Measurements from ENCODE around the gene EIF4E1B. TPM values are rescaled to one million over a fixed set of nuclear protein-coding genes. Genes with fewer than 3 reads are reported as not detected.
A peak's percentile ranks its signal among the peaks of the same experiment; 100 is the strongest.
"Not testable (repeated sequence)": the region's sequence is repeated elsewhere in the genome, so short reads cannot be mapped to it uniquely, and the experiment has no call there.

Gene EIF4E1B
- total RNA-seq, 1 donor from 2014 or later, result not detected

- Mint-ChIP-seq H3K27me3 (peaks cover 7% of the 10 kb centered on the region), H3K9me3 (no peaks in the 10 kb centered on the region), H3K36me3 (no peaks in the 10 kb centered on the region), H3K27ac (no peak overlapping the region), H3K4me3 (no peak overlapping the region), H3K4me1 (ENCODE audit: unreplicated experiment) (no peaks in the 10 kb centered on the region)
- no peak for DNase-seq (ENCODE audit: extremely low spot score, unreplicated experiment)
- no peak for TF ChIP-seq CTCF (conservative IDR thresholded peaks at IDR 0.05)
Observed at GRCh38 chr5:176595386-176595943, 35.0 kb upstream of the EIF4E1B start.

GRCh38 chr5:176596069-176596644 lies 34.3 kb upstream of the EIF4E1B start:
- Mint-ChIP-seq H3K9me3 (no peaks in the 10 kb centered on the region), H3K4me3 (peak overlapping the region; percentile 39), H3K27ac (no peak overlapping the region), H3K36me3 (no peaks in the 10 kb centered on the region), H3K4me1 (ENCODE audit: unreplicated experiment) (no peaks in the 10 kb centered on the region), H3K27me3 (peaks cover 7% of the 10 kb centered on the region)
- no peak for DNase-seq (ENCODE audit: extremely low spot score, unreplicated experiment)
- TF ChIP-seq CTCF (conservative IDR thresholded peaks at IDR 0.05), result no peak

GRCh38 chr5:176596689-176597416 lies 33.6 kb upstream of the EIF4E1B start:
- no peaks in the 10 kb centered on the region for H3K4me1 Mint-ChIP-seq (ENCODE audit: unreplicated experiment)
- peak overlapping the region; percentile 39 for H3K4me3 Mint-ChIP-seq
- H3K36me3 Mint-ChIP-seq, result no peaks in the 10 kb centered on the region
- no peak for TF ChIP-seq CTCF (conservative IDR thresholded peaks at IDR 0.05)
- H3K27ac Mint-ChIP-seq, result no peak overlapping the region
- no peak for DNase-seq (ENCODE audit: extremely low spot score, unreplicated experiment)
- peaks cover 7% of the 10 kb centered on the region for H3K27me3 Mint-ChIP-seq
- H3K9me3 Mint-ChIP-seq, result no peaks in the 10 kb centered on the region

- H3K27ac Mint-ChIP-seq, result no peak overlapping the region
- H3K4me1 Mint-ChIP-seq (ENCODE audit: unreplicated experiment), result no peaks in the 10 kb centered on the region
- H3K36me3 Mint-ChIP-seq, result no peaks in the 10 kb centered on the region
- no peaks in the 10 kb centered on the region for H3K9me3 Mint-ChIP-seq
- peaks cover 7% of the 10 kb centered on the region for H3K27me3 Mint-ChIP-seq
- no peak for TF ChIP-seq CTCF (conservative IDR thresholded peaks at IDR 0.05)
- no peak overlapping the region for H3K4me3 Mint-ChIP-seq
- no peak for DNase-seq (ENCODE audit: extremely low spot score, unreplicated experiment)
Observed at GRCh38 chr5:176597417-176598389, 32.8 kb upstream of the EIF4E1B start.

- H3K27ac Mint-ChIP-seq, result not testable (repeated sequence)
Observed at GRCh38 chr5:176599749-176600430, 30.6 kb upstream of the EIF4E1B start.

More at GRCh38 chr5:176599749-176600430, 30.6 kb upstream of the EIF4E1B start:
- H3K9me3 Mint-ChIP-seq; DNase-seq (ENCODE audit: extremely low spot score, unreplicated experiment); H3K36me3 Mint-ChIP-seq; H3K27me3 Mint-ChIP-seq; H3K4me3 Mint-ChIP-seq: not testable (repeated sequence)
- peaks cover 12% of the 10 kb centered on the region for H3K4me1 Mint-ChIP-seq (ENCODE audit: unreplicated experiment)
